Testis (tissue), 3 donors: Measurements from ENCODE around the gene PTPRN2. TPM values are rescaled to one million over a fixed set of nuclear protein-coding genes. Genes with fewer than 3 reads are reported as not detected.

Source experiments
- DNase-seq: peaks from one replicate; pipeline ENCODE4 v3.0.0-alpha.2; 2019
- H3K27ac ChIP-seq, 2 donors: fragments of 200-600 bp; sonication (generic); one replicate each; pipeline ENCODE4 v1.5.1; 2019
- H3K27me3 ChIP-seq: fragments of 200-600 bp; sonication (generic); one replicate; pipeline ENCODE4 v1.5.1; 2019
- H3K36me3 ChIP-seq: fragments of 200-600 bp; sonication (generic); one replicate; pipeline ENCODE4 v1.5.1; 2017; ENCODE audit warnings: low read depth; ENCODE audit errors: missing control alignments
- H3K4me1 ChIP-seq: fragments of 200-600 bp; sonication (generic); one replicate; pipeline ENCODE4 v1.5.1; 2019
- H3K4me3 ChIP-seq, 2 donors: fragments of 200-600 bp; sonication (generic); one replicate each; pipeline ENCODE4 v1.5.1; 2017 to 2019
- H3K9me3 ChIP-seq: fragments of 200-600 bp; sonication (generic); one replicate; pipeline ENCODE4 v1.5.1; 2017
- POLR2A ChIP-seq: fragments of 450-650 bp; IDR thresholded peaks from one replicate; pipeline ENCODE4 v1.6.1; 2017; ENCODE audit warnings: antibody characterized with exemption, mild to moderate bottlenecking, moderate library complexity
- WGBS, 2 donors: methylation state at CpG; one replicate each; pipeline ENCODE4 v1.1.5; 2018; 5-methylcytosine and 5-hydroxymethylcytosine counted together
- intact Hi-C: fragments of 100-400 bp; cut with DNase I; formaldehyde crosslinking; loops from one replicate; pipeline ENCODE4 v1.15.1; 2023; ENCODE audit warnings: low total_unique reads
- polyA plus RNA-seq: library from polyadenylated mRNA; stranded (reverse); fragments of 350-450 nt; fragmentation: Illumina TruSeq; extraction: RNeasy Lipid Tissue Mini Kit (QIAGEN cat#74804); gene quantifications from one replicate; pipeline ENCODE4 v1.2.3, GENCODE V29; 2014; ENCODE audit warnings: low read depth, low replicate concordance; ENCODE audit not compliant: insufficient read depth
- total RNA-seq, 2 donors: library from RNA; depleted of rRNA; stranded (reverse); fragments of >200 nt; gene quantifications; one replicate each; pipeline ENCODE4 v1.2.3, GENCODE V29; 2016
- TF ChIP-seq, protein P1 (sequence below), 3 experiments: fragments of 450-650 bp in 2 of 3; fragments of 200-600 bp in 1 of 3; sonication (generic) in 1 of 3; IDR thresholded peaks; one replicate each; pipeline ENCODE4 v1.5.1; 2016 to 2019; ENCODE audit warnings: antibody characterized with exemption in 3 of 3, mild to moderate bottlenecking in 2 of 3, moderate library complexity in 1 of 3

PTPRN2 gene
- total and polyA plus RNA-seq, 3 donors from 2014 or later: 9.3 to 10.8 (median 9.8) TPM

- H3K27ac ChIP-seq: no peak overlapping the region
- 88 to 92% methylated on average over 11 of the region's 11 CpGs for WGBS, 2 donors
- H3K4me3 ChIP-seq: no peak overlapping the region
- no peaks in the 10 kb centered on the region for H3K36me3 ChIP-seq
- DNase-seq: no peak
- intact Hi-C loops: no loop called here
- H3K27me3 ChIP-seq: no peaks in the 10 kb centered on the region
- no peaks in the 10 kb centered on the region for H3K4me1 ChIP-seq
- TF ChIP-seq POLR2A: no peak
- TF ChIP-seq, protein P1, sequence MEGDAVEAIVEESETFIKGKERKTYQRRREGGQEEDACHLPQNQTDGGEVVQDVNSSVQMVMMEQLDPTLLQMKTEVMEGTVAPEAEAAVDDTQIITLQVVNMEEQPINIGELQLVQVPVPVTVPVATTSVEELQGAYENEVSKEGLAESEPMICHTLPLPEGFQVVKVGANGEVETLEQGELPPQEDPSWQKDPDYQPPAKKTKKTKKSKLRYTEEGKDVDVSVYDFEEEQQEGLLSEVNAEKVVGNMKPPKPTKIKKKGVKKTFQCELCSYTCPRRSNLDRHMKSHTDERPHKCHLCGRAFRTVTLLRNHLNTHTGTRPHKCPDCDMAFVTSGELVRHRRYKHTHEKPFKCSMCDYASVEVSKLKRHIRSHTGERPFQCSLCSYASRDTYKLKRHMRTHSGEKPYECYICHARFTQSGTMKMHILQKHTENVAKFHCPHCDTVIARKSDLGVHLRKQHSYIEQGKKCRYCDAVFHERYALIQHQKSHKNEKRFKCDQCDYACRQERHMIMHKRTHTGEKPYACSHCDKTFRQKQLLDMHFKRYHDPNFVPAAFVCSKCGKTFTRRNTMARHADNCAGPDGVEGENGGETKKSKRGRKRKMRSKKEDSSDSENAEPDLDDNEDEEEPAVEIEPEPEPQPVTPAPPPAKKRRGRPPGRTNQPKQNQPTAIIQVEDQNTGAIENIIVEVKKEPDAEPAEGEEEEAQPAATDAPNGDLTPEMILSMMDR (IDR thresholded peaks at IDR 0.05): no peak
- H3K9me3 ChIP-seq: no peaks in the 10 kb centered on the region
Observed at GRCh38 chr7:158054611-158055010, 533.0 kb downstream of the PTPRN2 start.

- no peaks in the 10 kb centered on the region for H3K36me3 ChIP-seq
- TF ChIP-seq POLR2A: no peak
- TF ChIP-seq, protein P1 (IDR thresholded peaks at IDR 0.05): no peak
- no peaks in the 10 kb centered on the region for H3K9me3 ChIP-seq
- DNase-seq: no peak
- H3K4me3 ChIP-seq: no peak overlapping the region
- no peaks in the 10 kb centered on the region for H3K27me3 ChIP-seq
- 90% methylated on average over 8 of the region's 8 CpGs for WGBS, 2 donors
- no peak overlapping the region for H3K27ac ChIP-seq
- intact Hi-C loops: no loop called here
- H3K4me1 ChIP-seq: no peaks in the 10 kb centered on the region
Observed at GRCh38 chr7:158054081-158054480, 533.5 kb downstream of the PTPRN2 start.

DNA sequence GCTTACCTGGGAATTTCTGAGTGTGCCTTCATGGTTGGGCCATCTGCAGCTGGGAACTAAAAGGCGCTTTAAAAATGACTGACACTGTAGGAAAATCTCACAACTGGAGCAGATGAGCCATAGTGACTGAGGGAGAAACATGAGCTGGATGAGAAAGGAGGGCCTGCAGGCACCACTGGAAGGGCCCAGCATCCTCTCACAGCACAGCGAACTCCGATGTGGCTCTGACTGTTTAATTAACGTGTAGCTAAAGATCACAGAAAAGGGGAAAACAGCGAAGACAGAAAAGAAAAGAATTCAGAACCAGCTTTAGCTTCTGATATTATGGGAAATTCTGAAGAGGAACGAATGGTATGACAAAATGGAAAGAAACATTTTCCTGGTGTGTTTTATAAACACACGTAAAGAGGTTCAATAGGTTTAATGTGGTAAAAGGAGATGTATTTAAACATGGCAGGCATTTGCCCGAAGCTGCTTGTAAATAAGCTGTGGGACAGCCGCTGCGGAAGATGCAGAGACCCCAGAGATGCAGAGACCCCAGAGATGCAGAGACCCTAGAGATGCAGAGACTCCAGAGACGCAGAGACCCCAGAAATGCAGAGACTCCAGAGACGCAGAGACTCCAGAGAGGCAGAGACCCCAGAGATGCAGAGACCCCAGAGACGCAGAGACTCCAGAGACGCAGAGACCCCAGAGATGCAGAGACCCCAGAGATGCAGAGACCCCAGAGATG, 534.3 kb downstream of the PTPRN2 start:
- H3K36me3 ChIP-seq: no peaks in the 10 kb centered on the region
- H3K27me3 ChIP-seq: no peaks in the 10 kb centered on the region
- WGBS, 2 donors: 84 to 87% methylated on average over 11 to 14 of the region's 14 CpGs
- TF ChIP-seq POLR2A: no peak
- TF ChIP-seq, protein P1 (IDR thresholded peaks at IDR 0.05): no peak
- H3K9me3 ChIP-seq: no peaks in the 10 kb centered on the region
- no peak overlapping the region for H3K4me3 ChIP-seq
- no peak overlapping the region for H3K27ac ChIP-seq
- intact Hi-C loops: no loop called here
- DNase-seq: no peak
- H3K4me1 ChIP-seq: no peaks in the 10 kb centered on the region

DNA sequence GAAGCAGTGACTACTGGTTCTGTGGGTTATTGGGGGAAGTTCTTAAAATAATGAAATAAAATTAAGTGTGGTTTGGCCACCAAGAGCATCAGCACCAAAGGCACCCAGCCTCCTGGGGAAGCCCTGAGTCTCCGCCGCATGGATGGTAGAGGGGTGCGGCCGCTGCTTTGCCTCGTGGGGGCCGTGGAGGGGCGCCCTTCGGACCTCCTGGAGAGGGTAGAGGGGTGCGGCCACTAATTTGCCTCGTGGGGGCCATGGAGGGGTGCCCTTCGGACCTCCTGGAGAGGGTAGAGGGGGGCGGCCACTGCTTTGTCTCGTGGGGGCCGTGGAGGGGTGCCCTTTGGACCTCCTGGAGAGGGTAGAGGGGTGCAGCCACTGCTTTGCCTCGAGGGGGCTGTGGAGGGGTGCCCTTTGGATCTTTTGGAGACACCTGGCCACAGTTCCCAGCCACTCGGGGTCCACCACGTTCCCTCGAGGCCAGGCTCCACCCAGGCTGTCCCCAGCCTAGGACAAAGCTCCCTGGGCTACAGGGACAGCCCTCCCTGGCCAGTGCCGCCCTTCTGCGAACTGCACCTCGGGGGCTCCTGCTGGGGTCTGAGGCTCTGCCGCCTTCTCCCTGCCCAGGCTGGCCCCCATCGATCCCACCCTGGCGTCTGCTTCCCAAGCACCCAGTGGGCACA, 535.1 kb downstream of the PTPRN2 start:
- Histone ChIP-seq H3K27me3 (no peaks in the 10 kb centered on the region), H3K4me1 (no peaks in the 10 kb centered on the region), H3K4me3 (no peak overlapping the region), H3K9me3 (no peaks in the 10 kb centered on the region), H3K27ac (no peak overlapping the region), H3K36me3 (no peaks in the 10 kb centered on the region)
- no peak for TF ChIP-seq POLR2A
- TF ChIP-seq, protein P1 (IDR thresholded peaks at IDR 0.05): no peak
- WGBS, 2 donors: 88 to 91% methylated on average over 19 to 24 of the region's 24 CpGs
- intact Hi-C loops: no loop called here
- DNase-seq: no peak
